HEK293 (cell line): ENCODE results near the gene UNC93B1.

Source experiments
- CTCF ChIP-seq: fragments of 450-650 bp; formaldehyde crosslinking; IDR thresholded peaks from 2 replicates; pipeline ENCODE4 v1.5.1; 2016; ENCODE audit warnings: missing biosample characterization, missing genetic modification characterization
- ELK4 ChIP-seq: IDR thresholded peaks from 2 replicates; pipeline ENCODE4 v1.6.1; 2011; ENCODE audit warnings: mild to moderate bottlenecking, low read depth, low read length, borderline replicate concordance
- TRIM28 ChIP-seq: IDR thresholded peaks from 2 replicates; pipeline ENCODE4 v1.6.1; 2011; ENCODE audit warnings: low read length, control low read depth, borderline replicate concordance
- ZBTB10 ChIP-seq: fragments of 450-650 bp; formaldehyde crosslinking; IDR thresholded peaks from 2 replicates; pipeline ENCODE4 v1.5.1; 2016; ENCODE audit warnings: missing biosample characterization, missing genetic modification characterization
- ZNF221 ChIP-seq: fragments of 450-650 bp; formaldehyde crosslinking; IDR thresholded peaks from 2 replicates; pipeline ENCODE4 v1.5.1; 2017; ENCODE audit warnings: missing biosample characterization, missing genetic modification characterization, borderline replicate concordance
- ZNF514 ChIP-seq: fragments of 450-650 bp; formaldehyde crosslinking; IDR thresholded peaks from 2 replicates; pipeline ENCODE4 v1.5.1; 2016; ENCODE audit warnings: missing biosample characterization, missing genetic modification characterization
- ZNF629 ChIP-seq: fragments of 450-650 bp; formaldehyde crosslinking; IDR thresholded peaks from 2 replicates; pipeline ENCODE4 v1.5.1; 2017; ENCODE audit warnings: missing biosample characterization, missing genetic modification characterization
- ZNF660 ChIP-seq: fragments of 450-650 bp; IDR thresholded peaks from 2 replicates; pipeline ENCODE4 v1.5.1; 2018; ENCODE audit warnings: missing biosample characterization, mild to moderate bottlenecking, missing genetic modification characterization
- ZNF785 ChIP-seq: fragments of 450-650 bp; formaldehyde crosslinking; IDR thresholded peaks from 2 replicates; pipeline ENCODE4 v1.5.1; 2016; ENCODE audit warnings: missing biosample characterization, missing genetic modification characterization
- ZNF843 ChIP-seq: fragments of 450-650 bp; formaldehyde crosslinking; IDR thresholded peaks from 2 replicates; pipeline ENCODE4 v1.5.1; 2016; ENCODE audit warnings: missing biosample characterization, missing genetic modification characterization

GRCh38 chr11:68051191-68052136 is 47.6 kb upstream of the UNC93B1 start:
- TF ChIP-seq CTCF (tag by site-specific recombination) (no peak), ZNF221 (no peak), ELK4 (no peak), TRIM28 (no peak), ZNF660 (tag by site-specific recombination) (no peak), ZNF514 (tag by site-specific recombination) (no peak), ZNF785 (tag by site-specific recombination) (no peak), ZNF629 (tag by site-specific recombination) (no peak), ZNF843 (no peak), ZBTB10 (tag by site-specific recombination) (no peak)
